Measurements from ENCODE around the gene EMP3.

DNA sequence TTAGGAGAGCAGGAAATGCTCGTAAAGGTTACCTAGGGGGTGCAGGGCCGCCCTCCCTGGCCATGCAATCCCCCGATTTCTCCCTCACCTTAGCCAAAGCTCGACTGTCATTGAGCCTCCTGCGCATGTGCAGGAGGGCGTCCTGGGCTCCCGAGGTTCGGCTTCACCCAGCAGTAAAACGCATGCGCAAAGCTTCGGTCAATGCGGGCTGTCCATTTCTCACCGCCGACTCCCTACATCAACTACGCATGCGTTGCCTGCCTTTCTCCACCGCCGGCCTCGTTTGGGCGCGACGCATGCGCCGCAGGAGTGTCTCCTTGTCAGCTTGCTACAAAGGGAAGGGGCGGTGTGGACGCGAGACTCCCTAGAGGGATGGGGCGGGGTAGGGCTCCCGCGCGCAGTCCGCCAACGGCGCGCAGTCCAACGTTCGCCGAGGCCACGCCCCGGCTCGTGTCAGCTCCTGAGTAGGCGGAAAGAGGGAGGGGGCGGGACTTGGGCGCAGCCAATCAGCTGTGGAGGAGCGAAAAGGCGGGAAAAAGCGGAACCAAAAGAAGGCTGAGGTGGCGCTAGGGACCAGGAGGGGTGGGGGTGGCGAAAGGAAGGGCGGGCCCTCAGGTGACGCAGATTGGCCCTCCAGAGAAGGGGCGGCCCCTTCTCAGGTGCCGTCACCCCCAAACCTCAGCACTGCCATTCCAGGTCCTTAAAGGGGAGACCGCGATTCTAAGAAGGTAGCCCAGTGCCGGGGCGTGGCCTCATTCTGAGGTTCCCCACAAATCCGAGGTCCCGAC, 38.7 kb downstream of the EMP3 start, which contains the start of the genes SYNGR4 and TMEM143:
- TF ChIP-seq EP300 (IDR thresholded peaks at IDR 0.05; ENCODE audit: borderline replicate concordance) (no peak), FOXM1 (IDR thresholded peaks at IDR 0.05; ENCODE audit: borderline replicate concordance, low read depth) (no peak), NFIC (IDR thresholded peaks at IDR 0.05) (no peak), YY1 (IDR thresholded peaks at IDR 0.05; ENCODE audit: low read depth) (no peak), TAF1 (IDR thresholded peaks at IDR 0.05; ENCODE audit: low read depth) (peak; percentile 62; the same call in 1 of the 2 replicates), TEAD4 (IDR thresholded peaks at IDR 0.05) (no peak; the same call in 1 of the 2 replicates), CEBPB (IDR thresholded peaks at IDR 0.05) (no peak), CREB1 (IDR thresholded peaks at IDR 0.05; ENCODE audit: low read depth) (peak; percentile 41), RAD21 (IDR thresholded peaks at IDR 0.05; ENCODE audit: low read depth) (no peak), TCF12 (IDR thresholded peaks at IDR 0.05; ENCODE audit: low read depth) (no peak), EGR1 (IDR thresholded peaks at IDR 0.05) (peak; percentile 82; the same call in 1 of the 2 replicates)
- TF ChIP-seq, protein P1, sequence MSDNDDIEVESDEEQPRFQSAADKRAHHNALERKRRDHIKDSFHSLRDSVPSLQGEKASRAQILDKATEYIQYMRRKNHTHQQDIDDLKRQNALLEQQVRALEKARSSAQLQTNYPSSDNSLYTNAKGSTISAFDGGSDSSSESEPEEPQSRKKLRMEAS (IDR thresholded peaks at IDR 0.05) = peak; percentile 96
- TF ChIP-seq, protein P2, sequence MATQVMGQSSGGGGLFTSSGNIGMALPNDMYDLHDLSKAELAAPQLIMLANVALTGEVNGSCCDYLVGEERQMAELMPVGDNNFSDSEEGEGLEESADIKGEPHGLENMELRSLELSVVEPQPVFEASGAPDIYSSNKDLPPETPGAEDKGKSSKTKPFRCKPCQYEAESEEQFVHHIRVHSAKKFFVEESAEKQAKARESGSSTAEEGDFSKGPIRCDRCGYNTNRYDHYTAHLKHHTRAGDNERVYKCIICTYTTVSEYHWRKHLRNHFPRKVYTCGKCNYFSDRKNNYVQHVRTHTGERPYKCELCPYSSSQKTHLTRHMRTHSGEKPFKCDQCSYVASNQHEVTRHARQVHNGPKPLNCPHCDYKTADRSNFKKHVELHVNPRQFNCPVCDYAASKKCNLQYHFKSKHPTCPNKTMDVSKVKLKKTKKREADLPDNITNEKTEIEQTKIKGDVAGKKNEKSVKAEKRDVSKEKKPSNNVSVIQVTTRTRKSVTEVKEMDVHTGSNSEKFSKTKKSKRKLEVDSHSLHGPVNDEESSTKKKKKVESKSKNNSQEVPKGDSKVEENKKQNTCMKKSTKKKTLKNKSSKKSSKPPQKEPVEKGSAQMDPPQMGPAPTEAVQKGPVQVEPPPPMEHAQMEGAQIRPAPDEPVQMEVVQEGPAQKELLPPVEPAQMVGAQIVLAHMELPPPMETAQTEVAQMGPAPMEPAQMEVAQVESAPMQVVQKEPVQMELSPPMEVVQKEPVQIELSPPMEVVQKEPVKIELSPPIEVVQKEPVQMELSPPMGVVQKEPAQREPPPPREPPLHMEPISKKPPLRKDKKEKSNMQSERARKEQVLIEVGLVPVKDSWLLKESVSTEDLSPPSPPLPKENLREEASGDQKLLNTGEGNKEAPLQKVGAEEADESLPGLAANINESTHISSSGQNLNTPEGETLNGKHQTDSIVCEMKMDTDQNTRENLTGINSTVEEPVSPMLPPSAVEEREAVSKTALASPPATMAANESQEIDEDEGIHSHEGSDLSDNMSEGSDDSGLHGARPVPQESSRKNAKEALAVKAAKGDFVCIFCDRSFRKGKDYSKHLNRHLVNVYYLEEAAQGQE (IDR thresholded peaks at IDR 0.05; ENCODE audit: low read depth) = no peak

Measured in Ishikawa (cell line).